OCI-LY1 (cell line): Measurements from ENCODE around the gene UFSP2.

ENCODE experiments used
- EZH2 ChIP-seq: fragments of 200-600 bp; sonication (generic), shearing (Covaris generic); IDR thresholded peaks from 2 replicates; pipeline ENCODE4 v1.8.0; 2017; ENCODE audit warnings: borderline replicate concordance, mixed run types, mild to moderate bottlenecking, antibody characterized with exemption, low read length, moderate library complexity, mixed read lengths
- TF ChIP-seq, protein P1 (sequence below): fragments of 200-600 bp; sonication (generic), shearing (Covaris generic); IDR thresholded peaks from 2 replicates; pipeline ENCODE4 v1.5.1; 2017; ENCODE audit warnings: mild to moderate bottlenecking, antibody characterized with exemption, low read length, moderate library complexity, mixed read lengths

GRCh38 chr4:185464887-185465286 is 39.1 kb upstream of the UFSP2 start:
- TF ChIP-seq, protein P1, sequence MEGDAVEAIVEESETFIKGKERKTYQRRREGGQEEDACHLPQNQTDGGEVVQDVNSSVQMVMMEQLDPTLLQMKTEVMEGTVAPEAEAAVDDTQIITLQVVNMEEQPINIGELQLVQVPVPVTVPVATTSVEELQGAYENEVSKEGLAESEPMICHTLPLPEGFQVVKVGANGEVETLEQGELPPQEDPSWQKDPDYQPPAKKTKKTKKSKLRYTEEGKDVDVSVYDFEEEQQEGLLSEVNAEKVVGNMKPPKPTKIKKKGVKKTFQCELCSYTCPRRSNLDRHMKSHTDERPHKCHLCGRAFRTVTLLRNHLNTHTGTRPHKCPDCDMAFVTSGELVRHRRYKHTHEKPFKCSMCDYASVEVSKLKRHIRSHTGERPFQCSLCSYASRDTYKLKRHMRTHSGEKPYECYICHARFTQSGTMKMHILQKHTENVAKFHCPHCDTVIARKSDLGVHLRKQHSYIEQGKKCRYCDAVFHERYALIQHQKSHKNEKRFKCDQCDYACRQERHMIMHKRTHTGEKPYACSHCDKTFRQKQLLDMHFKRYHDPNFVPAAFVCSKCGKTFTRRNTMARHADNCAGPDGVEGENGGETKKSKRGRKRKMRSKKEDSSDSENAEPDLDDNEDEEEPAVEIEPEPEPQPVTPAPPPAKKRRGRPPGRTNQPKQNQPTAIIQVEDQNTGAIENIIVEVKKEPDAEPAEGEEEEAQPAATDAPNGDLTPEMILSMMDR = no peak
- TF ChIP-seq EZH2 = no peak
